UCSD-AML1 (cell line): Measurements from ENCODE around the gene GFOD1.

Experiments
- DNase-seq: peaks from one replicate; lab custom pipeline; 2025; ENCODE audit not compliant: unreplicated experiment; lab: John Stamatoyannopoulos, UW

GFOD1 gene, protein sequence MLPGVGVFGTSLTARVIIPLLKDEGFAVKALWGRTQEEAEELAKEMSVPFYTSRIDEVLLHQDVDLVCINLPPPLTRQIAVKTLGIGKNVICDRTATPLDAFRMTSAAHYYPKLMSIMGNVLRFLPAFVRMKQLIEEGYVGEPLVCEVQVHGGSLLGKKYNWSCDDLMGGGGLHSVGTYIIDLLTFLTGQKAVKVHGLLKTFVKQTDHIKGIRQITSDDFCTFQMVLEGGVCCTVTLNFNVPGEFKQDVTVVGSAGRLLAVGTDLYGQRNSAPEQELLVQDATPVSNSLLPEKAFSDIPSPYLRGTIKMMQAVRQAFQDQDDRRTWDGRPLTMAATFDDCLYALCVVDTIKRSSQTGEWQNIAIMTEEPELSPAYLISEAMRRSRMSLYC

DNA sequence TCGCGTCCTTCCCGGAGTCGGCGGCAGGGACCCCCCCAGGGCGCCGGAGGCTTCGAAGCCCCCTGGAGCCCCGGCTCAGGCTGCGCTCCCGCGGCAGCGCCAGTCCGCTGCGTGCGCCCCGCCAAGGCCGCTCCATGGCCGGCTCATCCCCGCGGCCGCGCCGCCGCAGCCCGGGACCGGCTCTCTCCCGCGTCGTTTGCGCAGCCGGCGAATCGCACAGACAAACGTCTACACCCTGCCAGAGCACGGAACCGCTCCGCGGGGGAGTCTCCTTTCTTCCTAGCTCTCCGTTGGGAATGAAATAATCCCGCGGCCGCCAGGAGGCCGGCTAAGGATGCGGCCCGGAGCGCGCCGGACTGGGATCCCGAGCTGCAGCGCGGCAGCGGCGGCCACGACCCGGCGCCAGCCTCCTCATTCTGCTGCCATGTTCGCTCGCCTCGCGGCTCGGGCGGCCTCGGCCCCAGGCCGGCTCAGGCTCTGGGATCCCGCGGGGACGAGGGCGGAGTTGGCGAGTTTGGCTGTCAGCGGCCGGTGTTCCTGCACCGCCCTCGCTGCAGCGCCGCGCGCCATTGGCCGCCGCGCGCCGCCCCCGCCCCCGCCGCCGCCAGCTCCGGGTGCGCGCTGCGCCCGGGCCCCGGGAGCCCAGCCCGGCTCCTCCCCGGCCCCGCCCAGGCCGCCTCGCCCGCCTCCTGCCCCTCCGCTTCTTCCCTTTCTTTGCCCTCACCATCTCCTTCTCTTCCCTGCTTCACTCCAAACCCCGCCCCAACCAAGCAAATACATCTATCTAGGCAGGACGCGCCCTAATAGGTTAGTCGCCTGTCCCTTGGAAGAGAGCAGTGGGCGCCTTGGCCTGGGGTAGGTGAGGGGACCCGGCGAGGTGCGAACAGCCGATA, at the start of gene GFOD1:
Gene GFOD1, minus strand, starts transcription at position 479 of the 893 bp plus-strand sequence. CDS start 710 bp downstream, outside the sequence.
- peak; percentile 92 for DNase-seq

DNA sequence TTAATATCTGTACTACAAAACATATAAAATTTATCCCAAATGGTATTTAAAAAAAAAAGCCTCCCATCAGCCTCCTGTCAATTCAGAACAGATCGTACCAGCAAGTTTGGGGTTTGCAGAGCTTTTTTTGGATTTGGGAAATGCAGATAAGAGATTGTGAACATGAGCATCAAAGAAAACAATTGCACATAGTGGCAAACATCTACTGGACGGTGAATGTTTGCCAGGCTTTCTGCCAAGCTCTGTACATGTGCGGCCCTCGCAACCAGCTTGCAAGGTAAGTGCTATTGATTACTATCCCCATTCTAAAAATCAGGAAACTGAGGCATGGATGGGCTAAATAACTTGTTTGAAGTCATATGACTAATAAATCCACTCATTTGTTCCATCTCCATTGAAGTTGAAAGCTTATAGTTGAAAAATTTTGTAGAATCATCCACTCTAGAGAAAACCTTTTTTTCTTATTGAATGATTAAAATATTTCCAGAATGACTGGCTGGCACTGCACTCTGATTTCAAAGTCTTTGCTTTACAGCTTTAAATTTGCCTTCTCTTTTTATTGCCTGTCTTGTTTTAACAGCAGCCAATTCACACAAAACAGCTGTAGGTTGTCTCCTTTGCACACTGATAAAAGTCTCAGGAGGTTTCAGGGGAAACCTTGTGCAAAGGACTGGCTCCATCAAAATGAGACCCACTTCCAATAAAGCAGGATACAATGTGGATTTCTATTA, 49.6 kb upstream of the GFOD1 start:
- DNase-seq = no peak

DNA sequence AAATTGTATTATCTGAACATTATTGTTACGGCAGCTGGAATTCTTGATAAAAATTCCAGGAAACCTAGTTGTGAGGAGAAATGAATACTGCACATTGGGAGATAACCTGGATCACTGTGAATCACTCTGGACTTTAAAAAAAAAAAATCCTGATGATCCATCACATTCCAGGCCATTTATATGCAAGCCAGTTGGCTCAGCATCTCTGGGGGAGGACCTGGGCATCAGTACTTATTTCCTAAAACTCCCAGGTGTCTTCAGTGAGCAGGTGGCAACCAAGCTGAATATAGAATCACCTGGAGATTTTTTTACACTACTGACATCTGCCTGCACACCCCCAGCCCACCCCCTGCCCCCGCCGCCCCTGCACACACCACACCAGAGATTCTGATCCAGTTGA, 47.9 kb upstream of the GFOD1 start:
- DNase-seq = no peak

DNA sequence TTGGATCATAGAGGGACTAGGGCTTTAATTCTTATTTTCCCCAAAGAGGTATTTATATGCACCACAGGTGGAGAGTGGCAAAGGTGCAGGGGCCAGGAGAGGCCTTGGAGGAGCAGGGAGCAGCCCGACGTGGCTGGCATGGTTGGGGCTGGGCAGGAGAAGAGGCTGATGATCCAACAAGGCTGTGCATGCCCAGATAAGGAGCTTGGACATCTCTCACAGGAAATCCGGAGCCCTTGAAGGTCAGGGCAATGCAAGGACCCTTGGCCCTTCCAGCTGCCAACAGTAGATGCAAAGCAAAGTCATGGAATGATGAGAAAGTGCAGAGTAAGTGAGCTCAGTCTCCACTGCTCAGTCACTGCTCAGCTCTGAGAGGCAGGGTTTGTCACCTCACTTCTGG, 47.1 kb upstream of the GFOD1 start:
- DNase-seq = no peak

DNA sequence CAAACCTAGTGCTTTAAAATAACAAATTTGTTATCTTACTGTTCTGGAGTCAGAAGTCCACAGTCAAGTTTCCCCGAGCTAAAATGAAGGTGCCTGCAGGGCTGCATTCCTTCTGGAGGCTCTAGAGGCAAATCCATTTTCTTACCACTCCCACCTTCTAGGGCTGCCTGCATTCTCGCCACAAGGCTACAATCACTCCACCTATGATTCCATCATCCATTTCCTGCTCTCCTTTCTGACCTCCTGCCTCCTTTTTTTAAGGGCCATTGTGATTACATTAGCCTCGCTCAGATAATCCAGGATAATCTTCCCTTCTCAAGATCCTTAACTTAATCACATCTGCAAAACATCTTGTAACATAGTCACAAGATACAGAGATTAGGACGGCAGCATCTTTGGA, 44.6 kb upstream of the GFOD1 start:
- DNase-seq = no peak

DNA sequence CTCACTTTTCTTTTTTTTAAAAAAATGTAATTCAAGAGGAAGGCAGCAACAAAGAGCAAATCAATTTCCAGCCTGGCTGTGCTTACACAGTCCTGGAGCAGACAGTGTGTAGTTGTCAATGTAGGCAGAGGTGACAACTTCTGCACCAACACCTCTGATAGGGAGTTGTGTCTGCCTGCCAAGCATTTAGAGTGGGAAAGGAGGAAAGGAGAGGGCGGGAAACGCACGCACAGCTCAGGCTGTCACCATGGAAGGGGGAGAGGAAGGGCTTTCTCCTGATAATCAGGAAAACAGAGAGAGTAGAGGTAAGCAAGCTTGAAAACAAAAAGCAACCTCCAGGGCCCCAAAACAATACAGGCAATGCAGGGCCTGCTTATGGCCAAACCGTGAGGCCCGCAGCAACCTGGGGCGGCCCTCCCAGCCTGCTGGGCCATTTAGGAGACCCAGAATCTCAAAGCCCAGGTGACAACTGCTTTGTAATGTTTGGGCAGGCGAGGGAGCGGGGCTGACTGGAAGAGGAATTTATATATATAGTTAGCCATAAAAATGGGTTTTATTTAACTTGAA, 41.5 kb upstream of the GFOD1 start:
- DNase-seq = no peak

DNA sequence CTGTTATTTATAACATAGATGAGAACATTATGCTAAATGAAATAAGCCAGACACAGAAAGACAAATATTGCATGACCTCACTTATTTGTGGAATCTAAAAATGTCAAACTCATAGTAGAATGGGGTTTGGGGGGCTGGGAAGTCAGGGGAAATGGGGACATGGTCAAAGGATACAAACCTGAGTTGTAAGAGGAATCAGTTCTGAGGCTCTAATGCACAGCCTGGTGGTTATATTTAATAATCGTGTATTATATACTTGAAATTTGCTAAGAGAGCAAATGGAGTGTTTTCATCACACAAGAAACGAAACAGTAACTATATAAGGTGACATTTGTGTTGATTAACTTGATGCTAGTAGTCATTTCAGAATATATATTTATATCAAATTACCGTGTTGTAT, 40.8 kb upstream of the GFOD1 start:
- DNase-seq = no peak

DNA sequence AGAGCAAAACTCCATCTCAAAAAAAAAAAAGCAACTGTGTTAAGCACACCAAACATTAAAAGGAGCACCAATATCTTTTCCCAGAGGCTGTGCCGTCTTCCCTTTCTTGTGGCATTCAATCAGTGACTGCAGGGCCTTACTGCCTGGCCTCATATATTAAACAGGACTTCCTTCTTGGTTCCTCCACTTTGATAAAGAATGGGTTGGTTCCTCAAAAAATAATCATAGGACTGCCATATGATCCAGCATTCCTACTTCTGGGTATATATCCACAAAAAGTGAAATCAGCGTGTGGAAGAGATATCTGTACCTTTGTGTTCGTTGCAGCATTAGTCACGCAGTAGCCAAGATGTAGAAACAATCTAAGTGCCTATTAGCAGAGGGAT, 40.3 kb upstream of the GFOD1 start:
- no peak for DNase-seq

DNA sequence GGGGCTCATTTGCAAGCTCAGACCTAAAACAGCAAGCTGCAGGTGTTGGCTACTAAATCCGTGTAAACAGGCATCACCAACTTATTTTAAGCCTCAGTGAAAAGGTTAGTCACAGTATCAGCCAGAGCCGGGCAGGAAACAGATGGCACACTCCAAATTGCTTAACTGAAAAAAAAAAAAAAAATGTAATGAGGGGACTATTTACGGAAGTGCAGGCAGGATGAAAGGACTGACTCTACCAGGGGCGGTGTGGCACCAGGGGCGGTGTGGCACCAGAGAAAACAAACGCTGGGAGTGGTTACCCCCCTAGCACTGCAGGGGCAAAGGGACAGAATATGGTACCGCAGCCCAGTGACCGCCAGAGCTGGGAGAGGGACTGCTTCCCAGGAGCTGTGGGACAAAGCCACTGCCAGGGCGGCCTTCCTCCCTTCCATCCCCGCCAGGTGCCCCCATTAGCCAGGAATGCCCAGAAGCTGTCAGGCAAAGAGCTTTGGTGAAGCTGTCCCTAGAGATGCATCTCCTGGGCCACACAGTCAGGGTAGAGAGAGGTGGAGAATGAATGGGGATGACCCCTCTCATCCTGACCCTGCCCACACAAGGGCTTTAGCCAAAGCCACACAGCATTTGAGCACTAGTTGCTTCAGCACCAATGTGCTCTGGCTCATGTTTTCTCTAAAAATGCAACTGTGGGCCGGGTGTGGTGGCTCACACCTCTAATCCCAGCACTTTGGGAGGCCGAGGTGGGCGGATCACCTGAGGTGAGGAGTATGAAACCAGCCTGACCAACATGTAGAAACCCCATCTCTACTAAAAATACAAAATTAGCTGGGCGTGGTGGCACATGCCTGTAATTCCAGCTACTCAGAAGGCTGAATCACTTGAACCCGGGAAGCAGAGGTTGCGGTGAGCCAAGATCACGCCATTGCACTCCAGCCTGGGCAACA, 39.6 kb upstream of the GFOD1 start:
- peak; percentile 70 for DNase-seq

DNA sequence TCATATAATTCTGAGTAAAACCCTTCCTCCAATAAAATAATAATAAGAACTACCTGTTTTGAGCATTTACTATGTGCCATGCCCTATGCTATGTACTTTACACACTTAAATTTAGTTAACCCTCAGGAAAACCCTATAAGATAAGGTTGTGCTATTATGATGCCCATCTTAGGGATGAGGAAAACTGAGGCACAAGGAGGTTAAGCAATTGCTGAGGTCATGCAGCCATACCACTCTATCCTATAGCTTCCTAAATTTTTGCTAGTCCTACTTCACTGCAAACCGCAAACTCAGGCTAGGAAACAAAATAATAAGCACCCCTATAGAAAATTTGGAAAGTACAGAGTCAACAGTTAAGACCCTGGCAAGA, 38.9 kb upstream of the GFOD1 start:
- DNase-seq = no peak

DNA sequence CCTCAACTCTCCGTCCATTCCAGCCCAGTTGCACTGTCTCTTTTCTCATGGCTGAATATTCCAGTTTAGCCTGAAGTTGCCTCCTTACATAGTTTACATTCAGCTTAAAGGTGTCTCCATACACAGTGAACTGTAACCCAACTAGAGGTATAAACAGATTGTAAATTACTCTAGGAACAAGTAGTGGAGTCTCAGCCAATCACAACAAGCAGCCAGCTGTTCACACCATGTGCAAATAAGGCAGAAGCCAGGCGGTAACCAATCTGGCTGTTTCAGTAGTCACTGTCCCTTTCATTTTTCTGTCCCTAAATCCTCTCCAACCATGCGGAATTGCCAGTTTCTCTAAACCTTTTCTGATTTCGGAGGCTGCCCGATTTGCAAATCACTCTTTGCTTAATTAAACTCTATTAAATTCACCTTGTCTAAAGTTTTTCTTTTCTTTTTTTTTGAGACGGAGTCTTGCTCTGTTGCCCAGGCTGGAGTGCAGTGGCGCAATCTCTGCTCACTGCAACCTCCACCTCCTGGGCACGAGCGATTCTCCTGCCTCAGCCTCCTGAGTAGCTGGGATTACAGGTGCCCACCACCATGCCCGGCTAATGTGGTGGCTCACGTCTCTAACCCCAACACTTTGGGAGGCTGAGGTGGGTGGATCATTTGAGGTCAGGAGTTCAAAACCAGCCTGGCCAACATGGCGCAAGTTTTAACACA, 37.6 kb upstream of the GFOD1 start:
- no peak for DNase-seq

DNA sequence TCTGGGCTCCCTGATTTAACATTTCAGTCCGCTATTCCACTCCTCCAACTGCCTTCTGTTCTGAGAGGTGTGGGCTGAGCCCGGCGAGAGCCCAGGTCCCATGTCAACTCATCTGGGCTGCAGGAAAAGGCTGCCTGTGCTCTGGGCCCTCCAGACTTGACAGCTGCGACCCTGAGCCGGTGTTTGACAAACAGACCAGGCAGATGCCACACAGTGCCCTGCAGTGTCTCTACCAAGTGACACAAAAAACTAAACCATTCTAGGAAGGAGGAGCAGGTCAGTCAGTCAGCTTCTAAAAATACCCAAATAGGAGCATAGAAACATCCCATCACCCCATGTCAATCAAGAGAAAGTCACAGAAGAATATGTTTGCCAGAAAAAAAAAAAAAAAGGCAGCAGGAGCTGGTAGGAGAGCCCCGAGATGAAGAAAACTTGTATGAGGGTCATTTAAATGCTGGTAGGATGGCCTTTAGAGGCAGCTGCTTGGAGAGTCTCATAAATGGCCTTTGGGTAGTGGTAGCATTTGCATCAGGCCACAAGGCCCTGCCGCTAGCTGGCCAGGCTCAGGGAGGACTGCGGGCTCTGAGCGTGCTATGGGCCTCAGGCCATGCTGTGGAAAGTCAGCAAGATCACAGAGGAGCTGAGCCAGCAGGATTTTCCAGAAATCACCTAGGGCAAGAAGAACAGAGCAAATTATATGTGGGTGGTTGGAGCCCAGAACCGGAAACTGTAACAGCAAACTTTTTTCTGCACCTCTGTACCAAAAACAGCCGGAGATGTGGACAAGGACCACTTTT, 36.6 kb upstream of the GFOD1 start:
- DNase-seq = no peak

DNA sequence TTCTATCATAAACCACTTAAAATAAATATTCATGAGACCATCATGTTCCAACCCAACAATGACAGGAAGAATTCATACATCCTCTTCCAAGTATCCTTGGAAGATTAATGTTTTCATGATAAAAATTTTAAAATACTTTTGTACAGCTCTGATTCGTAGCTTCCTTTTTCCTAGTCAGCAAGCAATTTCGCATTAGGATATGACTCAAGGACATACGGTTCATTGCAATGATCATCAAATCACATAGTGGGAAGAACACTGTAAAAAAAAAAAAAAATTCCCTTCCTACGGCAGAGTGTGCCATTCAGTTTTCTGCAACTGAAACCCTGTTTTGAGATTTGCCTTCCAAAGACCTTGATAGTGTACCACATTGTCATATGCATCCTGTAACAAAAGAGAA, 35.3 kb upstream of the GFOD1 start:
- DNase-seq = no peak

DNA sequence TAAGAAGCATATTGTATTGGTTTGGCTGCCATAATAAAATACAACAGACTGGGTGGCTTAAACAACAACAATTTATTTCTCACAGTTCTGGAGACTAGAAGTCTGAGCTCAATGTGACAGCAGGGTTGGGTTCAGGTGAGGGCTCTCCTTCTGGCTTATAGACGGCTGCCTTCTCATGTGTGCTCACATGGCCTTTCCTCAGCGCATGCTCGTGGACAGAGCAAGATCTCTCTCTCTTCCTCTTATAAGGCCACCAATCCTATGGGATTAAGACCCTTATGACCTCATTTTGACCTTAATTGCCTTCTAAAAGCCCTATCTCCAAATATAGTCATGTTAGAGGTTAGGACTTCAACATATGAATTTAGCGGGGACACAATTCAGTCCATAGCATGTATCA, 32.4 kb upstream of the GFOD1 start:
- DNase-seq = no peak

DNA sequence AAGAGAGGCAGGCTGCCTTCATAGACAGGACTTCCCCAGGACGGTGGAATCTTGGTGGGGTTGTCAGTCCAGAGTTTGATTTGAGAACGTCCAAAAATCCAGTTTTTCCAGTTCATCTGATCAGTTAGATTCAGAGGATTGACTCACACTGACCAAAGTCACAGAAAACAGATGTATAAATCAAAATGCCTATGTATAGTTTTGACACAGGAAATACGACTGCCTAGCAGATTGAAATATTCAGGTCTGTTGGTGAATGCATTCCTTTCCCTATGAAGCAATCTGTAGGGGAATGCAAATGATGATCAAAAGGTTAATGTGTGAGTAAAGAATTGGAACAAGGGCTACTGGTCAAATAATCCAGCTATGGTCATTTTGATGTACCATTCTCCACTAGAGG, 29.7 kb upstream of the GFOD1 start:
- no peak for DNase-seq

DNA sequence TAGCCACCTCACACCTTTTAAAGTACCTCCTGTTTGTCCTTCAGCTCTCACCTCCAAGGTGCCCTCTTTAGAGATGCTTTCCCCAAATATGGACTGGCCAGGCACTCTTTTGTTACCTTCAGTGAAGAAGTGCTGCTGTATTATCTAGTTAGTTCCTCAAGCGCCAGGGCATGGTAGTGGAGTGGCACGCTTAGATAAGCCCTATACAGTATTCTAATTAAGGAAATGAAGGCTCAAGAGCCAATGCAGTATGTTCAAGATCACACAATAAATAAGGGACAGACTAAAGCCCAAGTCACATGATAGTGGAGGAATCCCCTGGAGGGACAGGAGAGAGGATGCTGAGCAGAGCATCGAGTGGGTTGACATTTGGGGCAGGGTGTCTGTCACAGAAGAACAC, 28.5 kb upstream of the GFOD1 start:
- no peak for DNase-seq

DNA sequence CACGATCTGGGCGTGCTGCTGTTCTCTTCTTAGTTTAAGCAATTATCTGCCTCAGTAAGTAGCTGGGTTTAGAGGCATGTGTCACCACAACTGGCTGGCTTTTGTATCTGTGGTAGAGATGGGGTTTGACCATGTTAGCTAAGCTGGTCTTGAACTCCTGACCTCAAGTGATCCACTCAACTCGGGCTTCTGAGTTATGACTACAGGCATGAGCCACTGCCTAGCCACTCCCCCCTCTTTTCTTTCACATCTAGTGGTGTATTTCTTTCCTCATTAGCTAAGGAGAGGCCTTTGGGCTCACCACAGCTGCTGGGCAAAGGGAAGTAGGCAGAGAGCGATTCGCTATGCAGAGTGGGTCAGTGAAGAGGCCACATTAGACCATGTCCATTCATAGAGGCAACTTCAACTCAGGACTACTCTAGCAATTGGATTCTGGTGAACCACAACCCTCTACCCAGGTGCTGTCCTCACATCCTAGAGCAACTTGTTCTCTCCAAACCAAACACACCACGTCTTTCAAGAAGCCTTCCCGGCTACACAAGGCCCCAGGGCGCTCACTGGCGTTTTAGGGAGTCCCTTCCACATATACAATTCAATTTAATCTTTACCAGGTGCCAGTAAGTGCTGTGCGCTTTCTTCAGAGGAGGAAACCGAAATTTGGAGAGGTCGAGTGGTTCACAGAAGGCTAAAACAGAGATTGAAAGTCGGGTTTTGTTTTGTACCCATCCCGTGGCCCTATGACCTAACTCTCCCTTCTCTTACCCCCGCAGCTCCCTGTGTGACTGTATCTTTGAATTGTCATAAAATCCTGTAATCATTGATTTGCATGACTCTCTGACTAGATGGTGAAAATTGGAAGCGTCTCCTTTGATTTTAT, 26.5 kb upstream of the GFOD1 start:
- no peak for DNase-seq

DNA sequence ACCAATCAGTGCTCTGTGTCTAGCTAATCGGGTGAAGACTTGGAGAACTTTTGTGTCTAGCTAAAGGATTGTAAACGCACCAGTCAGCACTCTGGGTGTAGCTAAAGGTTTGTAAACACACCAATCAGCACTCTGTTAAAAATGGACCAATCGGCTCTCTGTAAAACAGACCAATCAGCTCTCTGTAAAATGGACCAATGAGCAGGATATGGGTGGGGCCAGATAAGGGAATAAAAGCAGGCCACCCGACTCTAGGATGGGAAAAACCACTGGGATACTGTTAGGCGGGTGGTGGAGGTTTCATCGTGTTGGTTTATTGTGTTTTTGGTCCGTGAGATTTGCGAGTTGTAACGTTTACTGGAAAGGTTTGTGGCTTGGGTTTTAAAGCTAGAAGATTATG, 25.5 kb upstream of the GFOD1 start:
- DNase-seq = no peak
